Glutamatergic neuron (in vitro differentiated cells): ENCODE results near the gene XRN2. TPM values are rescaled to one million over a fixed set of nuclear protein-coding genes. Genes with fewer than 3 reads are reported as not detected.
A peak's percentile ranks its signal among the peaks of the same experiment; 100 is the strongest.

ENCODE experiments used
- DNase-seq: peaks from one replicate; pipeline ENCODE4 v3.0.0; 2022
- H3K27ac Mint-ChIP-seq: one replicate; pipeline ENCODE4 v1.8.0; 2020; ENCODE audit warnings: mild to moderate bottlenecking, mixed read lengths, inconsistent platforms; ENCODE audit not compliant: unreplicated experiment
- H3K27me3 Mint-ChIP-seq: one replicate; pipeline ENCODE4 v1.8.0; 2020; ENCODE audit warnings: mild to moderate bottlenecking, moderate library complexity, mixed read lengths, inconsistent platforms; ENCODE audit not compliant: unreplicated experiment
- H3K36me3 Mint-ChIP-seq: one replicate; pipeline ENCODE4 v1.8.0; 2020; ENCODE audit warnings: mild to moderate bottlenecking, mixed read lengths, inconsistent platforms; ENCODE audit not compliant: unreplicated experiment
- H3K4me1 Mint-ChIP-seq: one replicate; pipeline ENCODE4 v1.8.0; 2020; ENCODE audit warnings: mild to moderate bottlenecking, low read depth, mixed read lengths, inconsistent platforms; ENCODE audit not compliant: unreplicated experiment
- H3K4me3 Mint-ChIP-seq: one replicate; pipeline ENCODE4 v1.8.0; 2020; ENCODE audit warnings: mild to moderate bottlenecking, mixed read lengths, inconsistent platforms; ENCODE audit not compliant: unreplicated experiment
- H3K9me3 Mint-ChIP-seq: one replicate; pipeline ENCODE4 v1.8.0; 2020; ENCODE audit warnings: mild to moderate bottlenecking, moderate library complexity, mixed read lengths, inconsistent platforms; ENCODE audit not compliant: unreplicated experiment
- CTCF ChIP-seq: fragments of 200-600 bp; sonication (generic); IDR thresholded peaks from one replicate; pipeline ENCODE4 v1.5.0; 2021; ENCODE audit not compliant: partially characterized antibody, unreplicated experiment
- total RNA-seq: library from RNA; stranded (reverse); fragmentation: NEBNext Ultra II Directional; extraction: Animal tissue kit (Norgen Biotek cat#: 25700); gene quantifications from one replicate; pipeline ENCODE4 v1.2.1, GENCODE V29; 2021; ENCODE audit not compliant: unreplicated experiment

Gene XRN2
- total RNA-seq, 1 donor from 2014 or later: 86.2 TPM

GRCh38 chr20:21372016-21372415, 68.9 kb downstream of the XRN2 start:
- H3K27ac Mint-ChIP-seq: no peak overlapping the region
- H3K4me3 Mint-ChIP-seq: no peak overlapping the region
- H3K4me1 Mint-ChIP-seq: peaks cover 8% of the 10 kb centered on the region
- H3K27me3 Mint-ChIP-seq: peaks cover 4% of the 10 kb centered on the region
- H3K9me3 Mint-ChIP-seq: no peaks in the 10 kb centered on the region
- no peaks in the 10 kb centered on the region for H3K36me3 Mint-ChIP-seq
- no peak for DNase-seq
- TF ChIP-seq CTCF: no peak

GRCh38 chr20:21373436-21373835, 70.3 kb downstream of the XRN2 start:
- H3K27me3 Mint-ChIP-seq: peaks cover 4% of the 10 kb centered on the region
- no peak overlapping the region for H3K4me3 Mint-ChIP-seq
- peaks cover 13% of the 10 kb centered on the region for H3K4me1 Mint-ChIP-seq
- no peaks in the 10 kb centered on the region for H3K36me3 Mint-ChIP-seq
- peak overlapping the region; percentile 7 for H3K27ac Mint-ChIP-seq
- no peak for TF ChIP-seq CTCF
- DNase-seq: no peak
- H3K9me3 Mint-ChIP-seq: no peaks in the 10 kb centered on the region

DNA sequence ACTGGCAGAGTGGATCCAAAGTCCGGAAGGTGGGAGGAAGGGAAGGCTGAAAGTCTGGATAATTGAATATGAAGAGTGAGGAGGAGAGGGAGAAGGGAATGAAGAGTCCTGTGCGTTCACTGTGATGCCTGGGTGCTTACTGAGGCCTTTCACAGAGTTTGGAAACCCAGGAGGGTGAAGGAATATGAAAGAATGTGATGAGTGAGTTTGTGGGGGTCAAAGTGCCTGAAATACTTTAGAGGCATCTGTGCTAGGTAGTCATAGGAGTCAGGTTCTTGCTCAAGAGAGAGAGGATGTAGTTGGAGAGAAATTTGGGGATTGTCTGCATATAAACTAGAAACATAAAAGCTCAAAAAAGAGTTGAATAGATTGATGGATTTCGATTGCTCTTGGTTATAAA, 73.5 kb downstream of the XRN2 start:
- Mint-ChIP-seq H3K9me3 (no peaks in the 10 kb centered on the region), H3K36me3 (no peaks in the 10 kb centered on the region), H3K4me3 (no peak overlapping the region), H3K27me3 (peaks cover 4% of the 10 kb centered on the region), H3K27ac (peak overlapping the region; percentile 54), H3K4me1 (peaks cover 17% of the 10 kb centered on the region)
- no peak for DNase-seq
- TF ChIP-seq CTCF: no peak

- no peak for DNase-seq
- H3K4me3 Mint-ChIP-seq: no peak overlapping the region
- peaks cover 4% of the 10 kb centered on the region for H3K27me3 Mint-ChIP-seq
- TF ChIP-seq CTCF: no peak
- H3K36me3 Mint-ChIP-seq: no peaks in the 10 kb centered on the region
- H3K9me3 Mint-ChIP-seq: no peaks in the 10 kb centered on the region
- H3K4me1 Mint-ChIP-seq: peaks cover 17% of the 10 kb centered on the region
- H3K27ac Mint-ChIP-seq: no peak overlapping the region
Observed at GRCh38 chr20:21377701-21378100, 74.6 kb downstream of the XRN2 start.

GRCh38 chr20:21378259-21378658, 75.1 kb downstream of the XRN2 start:
- TF ChIP-seq CTCF: no peak
- no peaks in the 10 kb centered on the region for H3K9me3 Mint-ChIP-seq
- no peaks in the 10 kb centered on the region for H3K36me3 Mint-ChIP-seq
- no peak overlapping the region for H3K4me3 Mint-ChIP-seq
- H3K27me3 Mint-ChIP-seq: peaks cover 4% of the 10 kb centered on the region
- H3K27ac Mint-ChIP-seq: no peak overlapping the region
- peaks cover 17% of the 10 kb centered on the region for H3K4me1 Mint-ChIP-seq
- no peak for DNase-seq
